Measurements from ENCODE around the gene GRAMD2A. TPM values are rescaled to one million over a fixed set of nuclear protein-coding genes. Genes with fewer than 3 reads are reported as not detected.

Gene GRAMD2A
- total and polyA plus RNA-seq, 2 experiments from 2014 or later: 4.4 to 4.6 TPM

DNA sequence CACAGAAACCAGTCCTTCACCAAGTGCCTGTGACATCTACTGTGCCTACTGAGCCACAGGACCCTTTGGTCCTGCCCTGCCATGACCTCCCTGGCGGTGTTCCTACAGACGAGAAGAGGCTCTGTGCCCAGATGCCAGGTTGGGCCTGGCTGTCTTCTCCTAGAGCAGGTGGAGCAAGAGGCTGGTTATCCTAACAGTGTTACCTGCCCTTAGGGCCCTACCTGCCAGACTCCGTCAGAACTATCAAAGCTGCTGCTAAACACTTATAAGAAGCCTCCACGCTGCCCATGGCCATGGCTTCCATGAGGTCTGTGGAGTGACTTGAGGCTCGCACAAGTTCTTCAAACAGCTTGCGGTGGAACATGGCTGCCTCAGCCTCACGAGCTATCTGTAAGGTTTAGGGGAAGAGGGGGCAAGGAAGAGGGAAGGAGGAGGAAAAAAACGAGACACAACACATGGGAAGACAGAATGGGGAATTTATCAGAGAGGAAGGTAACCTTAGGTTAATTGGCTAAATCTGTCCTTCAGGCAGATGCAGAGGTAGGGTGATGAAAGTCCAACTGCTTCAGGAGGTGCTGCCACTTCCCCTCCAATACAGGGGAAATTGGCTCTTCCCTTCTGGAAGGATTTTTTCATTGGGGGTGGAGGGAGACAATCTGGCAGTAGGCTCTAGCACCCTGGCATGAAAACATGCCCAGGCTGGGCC, 5.4 kb upstream of the GRAMD2A start:
- Histone ChIP-seq H4K20me1 (ENCODE audit: insufficient read depth, poor library complexity, severe bottlenecking) (no peaks in the 10 kb centered on the region), H2AFZ (no peak overlapping the region), H3K27ac (no peak overlapping the region)

DNA sequence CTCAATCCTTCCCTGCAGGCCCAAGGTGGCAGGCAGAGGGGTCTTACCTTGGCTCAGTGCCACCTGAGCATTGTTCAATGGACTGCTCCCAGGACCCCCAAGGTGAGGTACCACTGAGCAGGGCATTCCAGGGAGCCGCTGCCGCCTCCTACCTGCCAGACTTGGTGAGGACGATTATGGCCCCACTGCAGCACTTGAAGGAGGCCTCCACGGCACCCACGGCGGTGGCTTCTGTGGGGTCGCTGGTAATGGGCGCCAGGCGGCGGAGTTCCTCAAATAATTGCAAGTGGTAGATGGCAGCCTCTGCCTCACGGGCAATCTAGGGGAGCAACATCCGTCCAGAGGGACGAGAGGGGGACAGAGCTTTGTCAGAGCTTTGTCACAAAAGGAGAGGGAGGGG, 4.7 kb upstream of the GRAMD2A start:
- H3K4me2 ChIP-seq: no peak overlapping the region
- H2AFZ ChIP-seq: no peak overlapping the region
- no peaks in the 10 kb centered on the region for H3K9me3 ChIP-seq (ENCODE audit: low read depth)
- no peaks in the 10 kb centered on the region for H4K20me1 ChIP-seq (ENCODE audit: insufficient read depth, poor library complexity, severe bottlenecking)
- 95% methylated on average over 13 of the region's 13 CpGs for WGBS (ENCODE audit: low lambda C conversion rate, missing lambda C conversion rate)
- DNase-seq (ENCODE audit: low spot score): no peak
- H3K4me3 ChIP-seq: no peak overlapping the region
- H3K9me2 ChIP-seq (replicated peaks; ENCODE audit: insufficient read depth): no peaks in the 10 kb centered on the region
- H3K79me2 ChIP-seq: no peaks in the 10 kb centered on the region
- H3K4me1 ChIP-seq (ENCODE audit: insufficient read depth): no peaks in the 10 kb centered on the region
- H3K36me3 ChIP-seq (replicated peaks; ENCODE audit: insufficient read depth, low read depth): no peaks in the 10 kb centered on the region
- H3K27me3 ChIP-seq: peaks cover 4% of the 10 kb centered on the region
- TF ChIP-seq, protein P1, sequence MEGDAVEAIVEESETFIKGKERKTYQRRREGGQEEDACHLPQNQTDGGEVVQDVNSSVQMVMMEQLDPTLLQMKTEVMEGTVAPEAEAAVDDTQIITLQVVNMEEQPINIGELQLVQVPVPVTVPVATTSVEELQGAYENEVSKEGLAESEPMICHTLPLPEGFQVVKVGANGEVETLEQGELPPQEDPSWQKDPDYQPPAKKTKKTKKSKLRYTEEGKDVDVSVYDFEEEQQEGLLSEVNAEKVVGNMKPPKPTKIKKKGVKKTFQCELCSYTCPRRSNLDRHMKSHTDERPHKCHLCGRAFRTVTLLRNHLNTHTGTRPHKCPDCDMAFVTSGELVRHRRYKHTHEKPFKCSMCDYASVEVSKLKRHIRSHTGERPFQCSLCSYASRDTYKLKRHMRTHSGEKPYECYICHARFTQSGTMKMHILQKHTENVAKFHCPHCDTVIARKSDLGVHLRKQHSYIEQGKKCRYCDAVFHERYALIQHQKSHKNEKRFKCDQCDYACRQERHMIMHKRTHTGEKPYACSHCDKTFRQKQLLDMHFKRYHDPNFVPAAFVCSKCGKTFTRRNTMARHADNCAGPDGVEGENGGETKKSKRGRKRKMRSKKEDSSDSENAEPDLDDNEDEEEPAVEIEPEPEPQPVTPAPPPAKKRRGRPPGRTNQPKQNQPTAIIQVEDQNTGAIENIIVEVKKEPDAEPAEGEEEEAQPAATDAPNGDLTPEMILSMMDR (IDR thresholded peaks at IDR 0.05; ENCODE audit: poor library complexity): no peak
- TF ChIP-seq EZH2phosphoT487 (IDR thresholded peaks at IDR 0.05; ENCODE audit: low read depth, severe bottlenecking, unreplicated experiment) (no peak), EZH2 (IDR thresholded peaks at IDR 0.05; ENCODE audit: borderline replicate concordance) (no peak)
- H3K27ac ChIP-seq: no peak overlapping the region

More for the DNA sequence above, 5.4 kb upstream of the GRAMD2A start:
- 94% methylated on average over 8 of the region's 8 CpGs for WGBS (ENCODE audit: low lambda C conversion rate, missing lambda C conversion rate)
- peaks cover 2% of the 10 kb centered on the region for H3K27me3 ChIP-seq
- H3K9me3 ChIP-seq (ENCODE audit: low read depth): no peaks in the 10 kb centered on the region
- no peaks in the 10 kb centered on the region for H3K9me2 ChIP-seq (replicated peaks; ENCODE audit: insufficient read depth)
- H3K79me2 ChIP-seq: no peaks in the 10 kb centered on the region
- TF ChIP-seq, protein P1 (IDR thresholded peaks at IDR 0.05; ENCODE audit: poor library complexity): no peak
- TF ChIP-seq EZH2phosphoT487 (IDR thresholded peaks at IDR 0.05; ENCODE audit: low read depth, severe bottlenecking, unreplicated experiment) (no peak), EZH2 (IDR thresholded peaks at IDR 0.05; ENCODE audit: borderline replicate concordance) (no peak)
- no peak for DNase-seq (ENCODE audit: low spot score)
- H3K36me3 ChIP-seq (replicated peaks; ENCODE audit: insufficient read depth, low read depth): no peaks in the 10 kb centered on the region
- H3K4me3 ChIP-seq: no peak overlapping the region
- H3K4me2 ChIP-seq: no peak overlapping the region
- H3K4me1 ChIP-seq (ENCODE audit: insufficient read depth): no peaks in the 10 kb centered on the region

DNA sequence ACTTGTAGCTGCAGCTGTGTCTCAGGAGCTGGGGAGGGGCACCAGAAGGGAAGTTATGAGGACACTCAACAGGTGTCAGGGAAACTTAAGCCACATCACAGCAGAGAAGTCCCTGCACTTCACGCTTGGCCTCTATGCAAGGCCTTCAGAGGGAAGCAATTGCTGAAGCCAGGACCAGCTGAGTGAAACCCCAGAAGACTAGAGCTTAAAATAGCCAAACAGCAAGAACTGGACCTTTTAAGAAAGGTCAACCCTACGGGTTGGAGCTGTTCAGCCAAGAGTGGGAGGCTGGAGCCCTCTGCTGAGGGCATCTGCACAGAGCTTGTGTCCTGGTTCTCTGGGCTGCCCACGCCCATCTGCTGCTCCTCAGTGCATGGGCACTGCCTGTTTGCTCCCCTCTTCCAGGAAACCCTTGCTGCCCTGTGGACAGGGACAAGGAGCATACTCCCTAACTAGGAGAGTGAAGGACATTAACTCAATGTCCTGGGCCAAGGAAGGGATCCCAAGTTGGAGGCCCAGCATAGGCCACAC, 3.9 kb upstream of the GRAMD2A start:
- Histone ChIP-seq H3K4me1 (ENCODE audit: insufficient read depth) (no peaks in the 10 kb centered on the region), H3K9me2 (replicated peaks; ENCODE audit: insufficient read depth) (no peaks in the 10 kb centered on the region), H3K36me3 (replicated peaks; ENCODE audit: insufficient read depth, low read depth) (no peaks in the 10 kb centered on the region), H3K9me3 (ENCODE audit: low read depth) (no peaks in the 10 kb centered on the region), H3K27me3 (peaks cover 11% of the 10 kb centered on the region), H3K79me2 (no peaks in the 10 kb centered on the region), H2AFZ (no peak overlapping the region), H3K4me3 (no peak overlapping the region), H4K20me1 (ENCODE audit: insufficient read depth, poor library complexity, severe bottlenecking) (no peaks in the 10 kb centered on the region), H3K4me2 (no peak overlapping the region), H3K27ac (no peak overlapping the region)
- DNase-seq (ENCODE audit: low spot score): no peak
- TF ChIP-seq, protein P1 (IDR thresholded peaks at IDR 0.05; ENCODE audit: poor library complexity): no peak
- TF ChIP-seq EZH2phosphoT487 (IDR thresholded peaks at IDR 0.05; ENCODE audit: low read depth, severe bottlenecking, unreplicated experiment) (no peak), EZH2 (IDR thresholded peaks at IDR 0.05; ENCODE audit: borderline replicate concordance) (no peak)
- WGBS (ENCODE audit: low lambda C conversion rate, missing lambda C conversion rate): 88% methylated on average over 3 of the region's 3 CpGs
